Fibroblast of gingiva (primary cell): ENCODE measurements around the gene MELTF.
"Not testable (repeated sequence)": the region's sequence is repeated elsewhere in the genome, so short reads cannot be mapped to it uniquely, and the experiment has no call there.

Experiments used
- DNase-seq: peaks from one replicate; pipeline ENCODE4 v3.0.0-alpha.2; 2011; ENCODE audit warnings: low read depth

MELTF gene

GRCh38 chr3:197029511-197030167, at the start of gene MELTF:
MELTF (minus strand) TSS chr3:197029817; CDS start chr3:197029702, 115 bp downstream.
- peak; percentile 16 for DNase-seq

DNA sequence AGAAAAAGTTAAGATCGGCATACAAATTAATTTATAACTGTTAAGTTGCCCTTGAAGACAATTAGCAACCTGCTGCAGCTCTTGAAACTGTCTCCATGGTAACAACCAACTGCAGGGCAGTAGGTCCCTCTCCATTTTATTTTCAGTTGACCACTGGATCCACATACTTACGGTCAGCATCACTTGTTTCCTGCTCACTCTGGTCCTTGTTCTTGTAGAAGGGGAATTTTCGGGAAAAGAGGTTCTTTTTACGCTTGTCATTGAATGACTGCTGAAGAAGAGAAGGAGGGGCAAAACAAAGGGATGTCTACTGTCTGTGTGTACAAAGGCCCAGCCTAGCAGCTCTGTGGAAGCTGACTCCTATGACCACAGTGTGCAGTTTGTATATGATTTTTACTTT, 46.8 kb upstream of the MELTF start:
- DNase-seq: no peak

DNA sequence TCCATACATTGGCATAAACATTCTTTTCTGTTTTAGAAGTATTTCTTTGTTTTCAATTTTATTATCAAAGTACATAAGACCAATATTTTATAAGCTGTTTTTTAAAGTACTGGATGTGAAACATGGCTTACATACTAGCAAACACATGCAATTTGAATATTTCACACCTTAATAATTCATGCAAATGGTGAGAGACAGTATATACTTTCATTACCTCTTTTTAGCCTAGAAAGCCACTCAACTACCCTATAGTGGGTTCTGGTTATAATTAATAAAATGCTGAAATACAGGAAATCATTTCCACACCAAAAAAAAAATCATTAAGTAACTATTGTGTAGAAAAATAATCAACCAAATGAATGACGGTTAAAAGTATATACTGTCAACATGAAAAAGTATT, 38.5 kb upstream of the MELTF start:
- DNase-seq: no peak

- no peak for DNase-seq
Measured at GRCh38 chr3:197064771-197065170, 35.2 kb upstream of the MELTF start.

DNA sequence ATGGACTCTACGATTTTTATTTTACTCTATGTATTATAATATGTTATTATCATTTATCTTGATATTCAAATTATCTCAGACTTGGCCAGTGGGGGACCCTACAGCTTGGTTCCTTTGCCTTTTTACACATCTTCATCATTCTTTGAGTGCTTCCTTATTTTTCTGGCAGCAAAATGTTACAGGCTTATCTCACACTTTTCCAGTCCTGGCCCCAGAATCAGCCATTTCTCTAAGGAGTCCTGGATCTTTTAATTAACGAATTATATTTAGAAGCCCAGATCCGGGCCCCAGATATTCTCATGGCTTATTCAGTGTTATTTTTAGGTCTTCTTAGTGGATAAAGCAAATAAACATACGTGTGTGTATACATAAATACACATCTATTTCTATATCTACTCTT, 32.8 kb upstream of the MELTF start:
- DNase-seq: no peak

GRCh38 chr3:197051637-197052036, 22.0 kb upstream of the MELTF start:
- DNase-seq: not testable (repeated sequence)

DNA sequence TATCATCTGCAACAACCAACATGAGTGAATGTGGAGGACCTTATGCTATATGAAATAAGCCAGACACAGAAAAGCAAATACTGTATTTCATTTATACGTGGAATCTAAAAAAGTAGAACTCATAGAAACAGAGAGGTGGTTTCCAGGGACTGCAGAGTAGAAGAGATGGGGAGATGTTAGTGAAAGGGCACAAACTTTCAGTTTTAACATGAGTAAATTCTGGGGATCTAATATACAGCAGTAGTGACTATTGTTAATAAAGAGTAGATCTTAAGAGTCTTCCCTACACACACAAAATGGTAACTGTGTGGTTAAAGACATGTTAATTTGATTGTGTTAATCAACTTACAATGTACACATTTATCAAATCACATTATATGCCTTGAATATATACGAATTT, 20.9 kb upstream of the MELTF start:
- DNase-seq: no peak

GRCh38 chr3:197042539-197042938, 12.9 kb upstream of the MELTF start:
- no peak for DNase-seq

DNA sequence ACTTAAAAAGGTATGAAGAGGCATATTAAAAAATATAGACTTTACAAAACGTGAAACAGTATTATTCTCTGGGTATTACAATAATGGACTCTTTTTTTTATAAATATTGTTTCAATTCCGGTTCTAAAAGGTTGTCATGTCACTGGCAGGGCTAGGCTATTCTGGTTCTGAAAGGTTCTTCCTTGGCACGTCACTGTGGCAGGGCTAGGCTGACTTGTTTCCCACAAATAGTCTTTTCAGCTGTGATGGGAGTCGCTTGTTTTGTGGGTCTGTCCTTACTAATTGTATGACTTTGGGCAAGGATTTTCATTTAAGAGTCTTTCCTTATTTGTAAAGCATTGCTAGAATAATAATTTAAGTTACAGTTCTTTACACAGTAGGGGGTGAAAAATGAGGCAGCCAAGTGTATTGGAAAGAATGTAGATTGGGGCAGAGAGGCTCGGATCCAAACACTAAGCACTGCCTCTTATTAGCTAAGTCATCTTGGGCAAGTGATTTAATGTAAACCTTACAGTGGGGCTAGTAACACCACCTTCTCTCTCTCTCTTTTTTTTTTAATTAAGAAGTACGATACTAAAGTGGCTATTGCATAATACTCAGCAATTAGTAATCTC, 12.4 kb upstream of the MELTF start:
- peak; percentile 38 for DNase-seq

DNA sequence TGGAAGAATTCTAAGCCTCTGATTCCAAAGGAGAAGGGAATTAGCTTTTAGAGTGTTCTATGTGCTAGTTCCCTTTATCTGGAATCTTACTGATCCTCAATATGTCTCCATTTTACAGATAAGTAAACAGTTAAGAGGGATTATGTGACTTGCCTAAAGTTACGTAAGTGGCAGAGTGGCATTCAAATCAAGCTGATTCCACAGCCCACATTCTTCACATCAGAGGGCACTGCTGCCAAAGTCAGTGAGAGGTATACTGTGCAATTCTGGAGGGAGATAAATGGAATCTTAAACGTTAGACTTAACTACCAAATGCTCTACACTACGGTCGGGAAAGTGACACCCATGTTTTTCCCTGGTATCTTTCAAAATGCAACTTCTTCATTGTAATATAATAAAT, 11.0 kb upstream of the MELTF start:
- DNase-seq: no peak

GRCh38 chr3:197038679-197039462, 9.3 kb upstream of the MELTF start:
- no peak for DNase-seq

GRCh38 chr3:197035577-197035976, 6.0 kb upstream of the MELTF start:
- DNase-seq: no peak

GRCh38 chr3:197034778-197035177, 5.2 kb upstream of the MELTF start:
- DNase-seq: not testable (repeated sequence)

DNA sequence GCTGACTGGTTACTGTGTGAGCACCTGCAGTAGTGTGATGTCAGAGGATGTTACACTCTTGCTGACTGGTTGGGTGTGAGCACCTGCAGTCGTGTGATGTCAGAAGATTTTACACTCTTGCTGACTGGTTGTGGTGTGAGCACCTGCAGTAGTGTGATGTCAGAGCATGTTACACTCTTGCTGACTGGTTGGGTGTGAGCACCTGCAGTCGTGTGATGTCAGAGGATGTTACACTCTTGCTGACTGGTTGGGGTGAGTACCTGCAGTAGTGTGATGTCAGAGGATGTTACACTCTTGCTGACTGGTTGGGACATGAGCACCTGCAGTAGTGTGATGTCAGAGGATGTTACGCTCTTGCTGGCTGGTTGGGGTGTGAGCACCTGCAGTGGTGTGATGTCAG, 4.1 kb upstream of the MELTF start:
- not testable (repeated sequence) for DNase-seq

DNA sequence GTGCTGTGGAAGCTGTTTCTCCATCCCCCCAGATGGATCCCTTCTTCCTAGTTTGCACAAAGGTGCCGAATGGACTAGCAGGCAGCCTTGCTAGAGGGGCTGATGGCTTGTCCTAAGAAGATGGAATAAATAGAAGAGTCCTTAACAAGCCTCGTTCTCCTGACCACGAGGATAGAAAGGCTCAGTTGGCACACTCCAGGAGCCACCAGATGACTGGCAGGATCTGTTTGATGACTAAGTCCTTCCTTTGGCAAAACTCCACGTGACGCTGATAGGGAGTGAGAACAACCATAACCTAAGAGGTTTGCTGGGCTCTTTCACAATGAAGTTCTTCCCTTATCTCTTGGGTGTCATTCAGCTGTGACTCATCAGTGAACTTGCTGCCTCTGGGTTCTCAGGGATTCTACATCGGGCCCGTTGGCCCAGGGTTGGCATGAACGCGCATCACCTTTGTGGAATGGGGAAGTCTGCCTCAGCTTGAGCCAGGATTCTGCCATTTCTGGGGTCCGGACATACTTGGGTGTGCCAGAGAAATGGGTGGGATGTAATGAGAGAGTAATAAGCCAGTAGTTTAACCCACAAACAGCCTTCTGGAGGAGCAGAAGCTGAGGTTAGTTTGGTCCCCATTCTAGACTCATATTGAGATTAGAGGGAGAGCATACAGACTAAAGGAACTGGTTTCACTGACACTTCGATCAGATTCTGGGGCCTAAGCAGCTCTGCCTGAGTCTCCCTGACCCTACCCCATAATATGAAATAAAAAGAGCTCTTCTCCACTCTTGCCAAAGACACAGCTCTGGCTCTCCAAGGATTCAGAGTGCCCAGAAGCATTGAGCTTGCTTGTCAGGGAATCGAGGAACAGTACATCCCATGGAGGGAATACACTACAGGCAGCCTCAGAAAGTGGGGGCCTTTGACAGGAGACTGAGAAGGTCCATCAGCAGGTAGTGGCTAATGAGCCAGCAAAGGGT, 2.0 kb upstream of the MELTF start:
- peak; percentile 95 for DNase-seq

- DNase-seq: no peak
Measured at GRCh38 chr3:197030379-197031314, 1.0 kb upstream of the MELTF start.

GRCh38 chr3:197028728-197029510, 698 bp downstream of the MELTF start:
- DNase-seq: no peak

- DNase-seq: no peak
Measured at GRCh38 chr3:197027896-197028727, 1.5 kb downstream of the MELTF start.
